HG03439 (cell line): ENCODE results near the gene AP1G2.
A peak's percentile ranks its signal among the peaks of the same experiment; 100 is the strongest.
"Not testable (repeated sequence)": the region's sequence is repeated elsewhere in the genome, so short reads cannot be mapped to it uniquely, and the experiment has no call there.

Experiments
- ATAC-seq: cut with Tn5 transposase; IDR thresholded peaks from one replicate; pipeline ENCODE4 v1.9.1; 2021; ENCODE audit warnings: mild to moderate bottlenecking, moderate library complexity; ENCODE audit not compliant: unreplicated experiment

Gene AP1G2

GRCh38 chr14:23539248-23540140, 28.1 kb downstream of the AP1G2 start:
- ATAC-seq, result peak; percentile 66

- no peak for ATAC-seq
Measured at GRCh38 chr14:23538785-23539184, 28.8 kb downstream of the AP1G2 start.

- ATAC-seq, result no peak
Measured at GRCh38 chr14:23538050-23538718, 29.4 kb downstream of the AP1G2 start.

GRCh38 chr14:23537351-23538049, 30.1 kb downstream of the AP1G2 start:
- no peak for ATAC-seq

- ATAC-seq, result not testable (repeated sequence)
Measured at GRCh38 chr14:23536906-23537305, 30.7 kb downstream of the AP1G2 start.

GRCh38 chr14:23536494-23536893, 31.1 kb downstream of the AP1G2 start:
- ATAC-seq, result no peak

- no peak for ATAC-seq
Measured at GRCh38 chr14:23535943-23536342, 31.6 kb downstream of the AP1G2 start.

GRCh38 chr14:23533652-23534435, 33.7 kb downstream of the AP1G2 start:
- no peak for ATAC-seq

- ATAC-seq, result no peak
Measured at GRCh38 chr14:23532658-23533057, 34.9 kb downstream of the AP1G2 start.

- ATAC-seq, result no peak
Measured at GRCh38 chr14:23531391-23531790, 36.2 kb downstream of the AP1G2 start.

- ATAC-seq, result no peak
Measured at GRCh38 chr14:23530375-23531055, 37.1 kb downstream of the AP1G2 start.

GRCh38 chr14:23529016-23529415, 38.6 kb downstream of the AP1G2 start:
- no peak for ATAC-seq

- ATAC-seq, result no peak
Measured at GRCh38 chr14:23528555-23528954, 39.0 kb downstream of the AP1G2 start.

GRCh38 chr14:23525611-23526010, 42.0 kb downstream of the AP1G2 start:
- ATAC-seq, result no peak

- ATAC-seq, result no peak
Measured at GRCh38 chr14:23524954-23525353, 42.6 kb downstream of the AP1G2 start.

GRCh38 chr14:23523229-23524016, 44.2 kb downstream of the AP1G2 start:
- no peak for ATAC-seq

GRCh38 chr14:23522643-23523198, 44.9 kb downstream of the AP1G2 start:
- ATAC-seq, result no peak

- no peak for ATAC-seq
Measured at GRCh38 chr14:23521785-23522640, 45.6 kb downstream of the AP1G2 start.
